Esophagus squamous epithelium (tissue), 5 donors: ENCODE measurements around the gene GPR78. TPM values are rescaled to one million over a fixed set of nuclear protein-coding genes. Genes with fewer than 3 reads are reported as not detected.

Experiments used
- DNase-seq: peaks from one replicate; lab custom pipeline; 2025; lab: John Stamatoyannopoulos, UW
- H3K27ac ChIP-seq, 4 donors: fragments of 200-600 bp; sonication (generic); one replicate each; pipeline ENCODE4 v1.5.1; 2016 to 2019; ENCODE audit warnings: mild to moderate bottlenecking in 1 of 4
- H3K27me3 ChIP-seq, 4 donors: fragments of 200-600 bp; sonication (generic); 1 replicate in 3 of 4; 2 replicates in 1 of 4; pipeline versions ENCODE4 v1.5.1 to v1.6.0; 2017 to 2021; ENCODE audit warnings: antibody characterized with exemption in 1 of 4
- H3K36me3 ChIP-seq, 3 donors: fragments of 200-600 bp; sonication (generic); one replicate each; pipeline ENCODE4 v1.5.1; 2016 to 2019
- H3K4me1 ChIP-seq, 3 donors: fragments of 200-600 bp; sonication (generic); one replicate each; pipeline ENCODE4 v1.5.1; 2017 to 2019
- H3K4me3 ChIP-seq, 4 donors: fragments of 200-600 bp; sonication (generic); 1 replicate in 3 of 4; 2 replicates in 1 of 4; pipeline ENCODE4 v1.5.1; 2016 to 2019; ENCODE audit warnings: mild to moderate bottlenecking in 2 of 4, moderate library complexity in 1 of 4
- H3K9me3 ChIP-seq, 3 donors: fragments of 200-600 bp; sonication (generic); one replicate each; pipeline ENCODE4 v1.5.1; 2016 to 2019
- POLR2A ChIP-seq, 4 donors: fragments of 450-650 bp; IDR thresholded peaks; one replicate each; pipeline ENCODE4 v1.6.1; 2017; ENCODE audit warnings: antibody characterized with exemption in 4 of 4, mild to moderate bottlenecking in 4 of 4, moderate library complexity in 3 of 4
- WGBS, 2 donors: methylation state at CpG; one replicate each; pipeline ENCODE4 v1.1.5; 2018; 5-methylcytosine and 5-hydroxymethylcytosine counted together
- intact Hi-C: fragments of 100-400 bp; cut with DNase I; formaldehyde crosslinking; loops from one replicate; pipeline ENCODE4 v1.15.0; 2022
- total RNA-seq, 4 donors: library from RNA; depleted of rRNA; stranded (reverse); fragments of >200 nt; gene quantifications; one replicate each; pipeline ENCODE4 v1.1.0, GENCODE V29; 2016
- TF ChIP-seq, protein P1 (sequence below), 6 experiments: fragments of 450-650 bp in 4 of 6; fragments of 200-600 bp in 2 of 6; sonication (generic) in 2 of 6; IDR thresholded peaks; one replicate each; pipeline ENCODE4 v1.5.1; 2016 to 2019; ENCODE audit warnings: antibody characterized with exemption in 6 of 6, mild to moderate bottlenecking in 4 of 6, moderate library complexity in 4 of 6
- donor health status: DM: yes; HTN: yes; CAD: no.

Gene GPR78
- total RNA-seq, 4 donors from 2014 or later: 2.5 to 8.3 (median 3.1) TPM

GRCh38 chr4:8597791-8598190 is 17.6 kb downstream of the GPR78 start:
- no peak for DNase-seq
- no peak for TF ChIP-seq POLR2A (IDR thresholded peaks at IDR 0.05)
- TF ChIP-seq, protein P1, sequence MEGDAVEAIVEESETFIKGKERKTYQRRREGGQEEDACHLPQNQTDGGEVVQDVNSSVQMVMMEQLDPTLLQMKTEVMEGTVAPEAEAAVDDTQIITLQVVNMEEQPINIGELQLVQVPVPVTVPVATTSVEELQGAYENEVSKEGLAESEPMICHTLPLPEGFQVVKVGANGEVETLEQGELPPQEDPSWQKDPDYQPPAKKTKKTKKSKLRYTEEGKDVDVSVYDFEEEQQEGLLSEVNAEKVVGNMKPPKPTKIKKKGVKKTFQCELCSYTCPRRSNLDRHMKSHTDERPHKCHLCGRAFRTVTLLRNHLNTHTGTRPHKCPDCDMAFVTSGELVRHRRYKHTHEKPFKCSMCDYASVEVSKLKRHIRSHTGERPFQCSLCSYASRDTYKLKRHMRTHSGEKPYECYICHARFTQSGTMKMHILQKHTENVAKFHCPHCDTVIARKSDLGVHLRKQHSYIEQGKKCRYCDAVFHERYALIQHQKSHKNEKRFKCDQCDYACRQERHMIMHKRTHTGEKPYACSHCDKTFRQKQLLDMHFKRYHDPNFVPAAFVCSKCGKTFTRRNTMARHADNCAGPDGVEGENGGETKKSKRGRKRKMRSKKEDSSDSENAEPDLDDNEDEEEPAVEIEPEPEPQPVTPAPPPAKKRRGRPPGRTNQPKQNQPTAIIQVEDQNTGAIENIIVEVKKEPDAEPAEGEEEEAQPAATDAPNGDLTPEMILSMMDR (IDR thresholded peaks at IDR 0.05): no peak
- H3K4me1 ChIP-seq: peaks cover 0 to 14% (median 4%) of the 10 kb centered on the region in 3 donors
- no peaks in the 10 kb centered on the region for H3K36me3 ChIP-seq
- intact Hi-C loops: no loop called here
- no peak overlapping the region for H3K27ac ChIP-seq
- H3K4me3 ChIP-seq: no peak overlapping the region
- 68 to 79% methylated on average over 3 to 7 of the region's 15 CpGs for WGBS, 2 donors
- H3K27me3 ChIP-seq: peaks cover 0 to 36% (median 6%) of the 10 kb centered on the region in 4 donors
- H3K9me3 ChIP-seq: no peaks in the 10 kb centered on the region

DNA sequence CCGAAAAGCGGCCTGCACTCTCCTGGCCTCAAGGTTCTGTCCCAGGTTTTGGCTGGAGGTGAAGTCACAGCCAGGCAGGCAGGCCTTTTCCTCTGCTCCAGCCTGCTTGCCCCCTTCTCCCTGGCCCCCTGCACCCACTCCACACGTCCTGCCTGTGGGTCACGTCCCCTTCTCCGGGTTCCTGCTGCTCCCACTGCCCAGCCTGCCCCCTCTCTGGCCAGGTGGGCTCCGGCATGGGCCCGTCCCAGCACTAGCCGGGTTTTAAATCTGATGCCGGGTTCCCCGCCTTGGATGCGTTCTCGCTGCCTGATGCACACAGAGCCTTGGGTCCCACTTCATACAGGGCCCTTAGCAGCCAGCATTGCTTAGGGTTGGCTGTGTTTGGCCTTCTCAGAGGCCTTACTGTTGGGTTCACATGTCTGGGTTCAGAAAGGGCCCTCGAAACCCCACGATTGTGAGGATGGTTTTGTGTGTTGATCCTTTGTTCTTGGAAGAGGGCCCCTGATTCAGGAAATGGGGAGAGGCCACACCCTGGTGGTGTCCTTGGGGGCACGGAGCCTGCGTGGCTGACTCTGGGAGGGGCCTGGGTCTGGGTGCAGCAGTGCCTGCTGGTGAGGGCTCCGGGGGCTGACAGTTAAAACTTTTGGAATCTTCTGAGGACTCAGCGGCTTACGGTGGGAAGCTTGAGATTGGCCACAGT is 18.3 kb downstream of the GPR78 start:
- Histone ChIP-seq H3K9me3 (no peaks in the 10 kb centered on the region), H3K4me1 (peaks cover 0 to 7% (median 0%) of the 10 kb centered on the region in 3 donors), H3K27me3 (peaks cover 0 to 29% (median 0%) of the 10 kb centered on the region in 4 donors), H3K36me3 (no peaks in the 10 kb centered on the region), H3K27ac (no peak overlapping the region), H3K4me3 (no peak overlapping the region)
- DNase-seq: no peak
- intact Hi-C loops: no loop called here
- 61 to 79% methylated on average over 6 to 13 of the region's 19 CpGs for WGBS, 2 donors
- TF ChIP-seq, protein P1 (IDR thresholded peaks at IDR 0.05): no peak
- no peak for TF ChIP-seq POLR2A (IDR thresholded peaks at IDR 0.05)

DNA sequence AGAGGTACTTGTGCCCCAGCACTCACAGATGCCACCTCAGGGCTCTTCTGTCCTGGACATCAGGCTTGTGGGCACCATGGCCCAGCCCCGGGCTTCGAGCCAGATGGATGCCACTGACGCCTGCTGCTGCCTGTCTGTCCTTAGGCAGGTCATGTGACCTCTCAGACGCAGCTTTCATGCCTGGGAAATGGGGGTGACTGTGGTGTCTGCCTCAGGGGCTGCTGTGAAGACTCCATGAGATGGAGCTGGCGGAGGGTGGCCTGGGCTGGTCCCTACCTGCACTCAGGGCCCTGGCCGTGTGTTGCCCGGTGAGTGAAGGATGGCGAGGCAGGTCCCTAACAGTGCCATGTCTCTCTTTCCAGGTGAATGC is 18.9 kb downstream of the GPR78 start:
- Histone ChIP-seq H3K9me3 (no peaks in the 10 kb centered on the region), H3K27ac (no peak overlapping the region), H3K4me1 (peaks cover 0 to 3% (median 0%) of the 10 kb centered on the region in 3 donors), H3K36me3 (no peaks in the 10 kb centered on the region), H3K4me3 (no peak overlapping the region), H3K27me3 (peaks cover 0 to 29% (median 0%) of the 10 kb centered on the region in 4 donors)
- TF ChIP-seq, protein P1 (IDR thresholded peaks at IDR 0.05): no peak
- TF ChIP-seq POLR2A (IDR thresholded peaks at IDR 0.05): no peak
- intact Hi-C loops: no loop called here
- WGBS, 2 donors: 39 to 100% methylated on average over 2 to 3 of the region's 8 CpGs
- no peak for DNase-seq

DNA sequence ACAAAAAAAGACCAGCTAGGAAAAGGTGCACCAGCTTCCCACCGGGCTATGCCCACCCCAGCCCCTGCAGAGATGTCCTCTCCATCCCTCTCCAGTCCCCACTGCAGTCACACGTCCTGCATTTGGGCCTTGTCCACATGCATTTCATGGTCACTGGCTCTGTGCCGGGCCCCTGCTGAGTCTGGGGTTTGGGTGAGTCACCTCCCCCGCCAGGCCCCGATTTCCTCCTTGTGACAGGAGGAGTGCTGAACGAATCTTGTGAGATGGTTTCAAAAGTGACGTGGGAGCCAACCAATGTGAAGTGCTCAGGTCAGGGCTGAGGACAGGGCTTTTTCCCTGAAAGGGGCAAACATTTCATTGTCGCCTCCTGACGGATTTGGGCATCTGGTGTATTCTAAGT is 19.5 kb downstream of the GPR78 start:
- Histone ChIP-seq H3K36me3 (no peaks in the 10 kb centered on the region), H3K9me3 (no peaks in the 10 kb centered on the region), H3K4me1 (no peaks in the 10 kb centered on the region), H3K27ac (no peak overlapping the region), H3K4me3 (no peak overlapping the region), H3K27me3 (peaks cover 0 to 23% (median 0%) of the 10 kb centered on the region in 4 donors)
- intact Hi-C loops: loop anchor here (10.0 kb wide), 1 partner anchor 315 kb away; no protein-coding TSS in a partner anchor
- WGBS, 2 donors: 51 to 64% methylated on average over 5 to 6 of the region's 9 CpGs
- no peak for DNase-seq
- TF ChIP-seq, protein P1 (IDR thresholded peaks at IDR 0.05): no peak
- no peak for TF ChIP-seq POLR2A (IDR thresholded peaks at IDR 0.05)

DNA sequence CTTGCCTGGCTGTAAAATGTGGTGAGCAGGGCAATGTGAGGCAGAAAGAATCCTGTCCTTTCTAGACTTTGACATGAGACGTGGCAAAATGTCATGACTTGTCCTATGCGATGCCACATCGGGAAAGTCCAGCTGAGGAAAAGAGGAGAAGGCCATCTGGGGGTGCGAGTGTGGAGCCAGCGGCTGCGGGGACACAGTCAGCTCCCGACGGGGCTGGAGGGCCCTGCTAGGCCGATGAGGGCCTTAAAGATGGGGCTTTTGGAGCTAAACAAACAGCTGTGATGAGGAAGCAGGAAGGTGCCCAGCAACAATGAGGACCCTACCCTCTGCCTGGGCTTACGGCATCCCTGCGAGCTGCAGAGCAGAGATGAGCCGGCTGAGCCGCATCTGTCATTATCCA is 20.1 kb downstream of the GPR78 start:
- Histone ChIP-seq H3K4me1 (no peaks in the 10 kb centered on the region), H3K27me3 (peaks cover 0 to 18% (median 0%) of the 10 kb centered on the region in 4 donors), H3K4me3 (no peak overlapping the region), H3K27ac (no peak overlapping the region), H3K9me3 (no peaks in the 10 kb centered on the region), H3K36me3 (no peaks in the 10 kb centered on the region)
- TF ChIP-seq, protein P1 (IDR thresholded peaks at IDR 0.05): no peak
- DNase-seq: no peak
- intact Hi-C loops: loop anchor here (10.0 kb wide), 1 partner anchor 315 kb away; no protein-coding TSS in a partner anchor
- 60 to 78% methylated on average over 2 to 8 of the region's 13 CpGs for WGBS, 2 donors
